Measurements from ENCODE around the gene TMC8. TPM values are rescaled to one million over a fixed set of nuclear protein-coding genes. Genes with fewer than 3 reads are reported as not detected.

Gene TMC8
- total and polyA plus RNA-seq, 4 donors: 1.3 to 14.5 (median 5.0) TPM

DNA sequence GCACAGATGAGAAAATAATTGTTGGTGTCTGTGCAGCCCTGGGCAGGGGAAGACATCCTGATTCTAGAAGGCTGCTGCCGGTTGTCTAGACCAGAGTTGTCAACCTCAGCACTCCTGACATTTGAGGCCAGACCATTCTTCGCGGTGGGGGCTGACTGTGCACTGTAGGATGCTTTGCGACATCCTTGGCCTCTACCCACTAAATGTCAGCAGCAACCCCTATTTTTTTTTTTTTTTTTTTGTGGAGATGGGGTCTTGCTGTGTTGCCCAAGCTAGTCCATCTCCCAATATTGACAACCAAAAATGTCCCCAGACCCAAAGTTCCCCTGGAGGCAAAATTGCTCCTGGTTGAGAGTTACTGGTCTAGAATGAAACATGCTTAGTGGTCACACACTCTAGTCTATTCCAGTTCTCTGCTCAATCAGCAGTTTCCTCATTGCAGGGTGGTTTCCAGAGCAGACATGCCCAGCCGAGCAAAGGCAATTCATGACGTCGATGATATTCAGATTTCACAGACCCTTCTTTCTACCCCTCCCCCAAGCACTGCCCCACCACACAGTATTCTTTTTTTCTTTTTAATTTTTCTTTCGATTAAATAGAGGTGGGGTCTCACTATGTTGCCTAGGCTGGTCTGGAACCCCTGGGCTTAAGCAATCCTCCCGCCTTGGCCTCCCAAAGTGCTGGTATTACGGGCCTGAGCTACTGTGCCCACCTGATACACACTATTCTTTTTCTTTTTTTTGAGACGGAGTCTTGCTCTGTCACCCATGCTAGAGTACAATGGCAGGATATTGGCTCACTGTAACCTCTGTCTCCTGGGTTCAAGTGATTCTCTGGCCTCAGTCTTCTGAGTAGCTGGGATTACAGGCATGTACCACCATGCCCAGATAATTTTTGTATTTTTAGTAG is 24.6 kb downstream of the TMC8 start:
- Histone ChIP-seq H3K27me3 (ENCODE audit: control insufficient read depth in 4 of 4, insufficient read depth in 4 of 4, low read length in 3 of 4) (no peaks in the 10 kb centered on the region), H3K27ac (ENCODE audit: low read depth in 1 of 2, low read length in 2 of 2) (no peak overlapping the region), H3K4me1 (ENCODE audit: control insufficient read depth in 4 of 4, insufficient read depth in 4 of 4, low read length in 3 of 4) (peaks cover 3 to 7% (median 6%) of the 10 kb centered on the region in 4 donors), H3K9me3 (ENCODE audit: control insufficient read depth in 4 of 4, low read length in 3 of 4) (no peaks in the 10 kb centered on the region), H3K9ac (ENCODE audit: low read depth in 1 of 2, low read length in 2 of 2) (no peak overlapping the region), H3K36me3 (ENCODE audit: control insufficient read depth in 4 of 4, insufficient read depth in 3 of 4, low read depth in 1 of 4, low read length in 3 of 4) (no peaks in the 10 kb centered on the region), H3K4me3 (ENCODE audit: low read depth in 1 of 3, low read length in 3 of 3) (no peak overlapping the region)
- DNase-seq (ENCODE audit: low spot score): no peak
- 78% methylated on average over 11 of the region's 11 CpGs for WGBS
- TF ChIP-seq JUND (IDR thresholded peaks at IDR 0.05): no peak
- TF ChIP-seq RAD21 (IDR thresholded peaks at IDR 0.05): no peak
- no peak for TF ChIP-seq TAF1 (conservative IDR thresholded peaks at IDR 0.05)
- TF ChIP-seq FOXA1 (IDR thresholded peaks at IDR 0.05): no peak
- TF ChIP-seq NR2F2 (IDR thresholded peaks at IDR 0.05): no peak
- TF ChIP-seq GABPA (IDR thresholded peaks at IDR 0.05 in 1 of 2, conservative IDR thresholded peaks at IDR 0.05 in 1 of 2): no peak
- TF ChIP-seq SP1 (IDR thresholded peaks at IDR 0.05): no peak
- TF ChIP-seq, protein P1, sequence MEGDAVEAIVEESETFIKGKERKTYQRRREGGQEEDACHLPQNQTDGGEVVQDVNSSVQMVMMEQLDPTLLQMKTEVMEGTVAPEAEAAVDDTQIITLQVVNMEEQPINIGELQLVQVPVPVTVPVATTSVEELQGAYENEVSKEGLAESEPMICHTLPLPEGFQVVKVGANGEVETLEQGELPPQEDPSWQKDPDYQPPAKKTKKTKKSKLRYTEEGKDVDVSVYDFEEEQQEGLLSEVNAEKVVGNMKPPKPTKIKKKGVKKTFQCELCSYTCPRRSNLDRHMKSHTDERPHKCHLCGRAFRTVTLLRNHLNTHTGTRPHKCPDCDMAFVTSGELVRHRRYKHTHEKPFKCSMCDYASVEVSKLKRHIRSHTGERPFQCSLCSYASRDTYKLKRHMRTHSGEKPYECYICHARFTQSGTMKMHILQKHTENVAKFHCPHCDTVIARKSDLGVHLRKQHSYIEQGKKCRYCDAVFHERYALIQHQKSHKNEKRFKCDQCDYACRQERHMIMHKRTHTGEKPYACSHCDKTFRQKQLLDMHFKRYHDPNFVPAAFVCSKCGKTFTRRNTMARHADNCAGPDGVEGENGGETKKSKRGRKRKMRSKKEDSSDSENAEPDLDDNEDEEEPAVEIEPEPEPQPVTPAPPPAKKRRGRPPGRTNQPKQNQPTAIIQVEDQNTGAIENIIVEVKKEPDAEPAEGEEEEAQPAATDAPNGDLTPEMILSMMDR (IDR thresholded peaks at IDR 0.05; ENCODE audit: low read depth, low read length, missing input control): no peak
- TF ChIP-seq, protein P2, sequence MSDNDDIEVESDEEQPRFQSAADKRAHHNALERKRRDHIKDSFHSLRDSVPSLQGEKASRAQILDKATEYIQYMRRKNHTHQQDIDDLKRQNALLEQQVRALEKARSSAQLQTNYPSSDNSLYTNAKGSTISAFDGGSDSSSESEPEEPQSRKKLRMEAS (IDR thresholded peaks at IDR 0.05): no peak
- TF ChIP-seq, protein P3, sequence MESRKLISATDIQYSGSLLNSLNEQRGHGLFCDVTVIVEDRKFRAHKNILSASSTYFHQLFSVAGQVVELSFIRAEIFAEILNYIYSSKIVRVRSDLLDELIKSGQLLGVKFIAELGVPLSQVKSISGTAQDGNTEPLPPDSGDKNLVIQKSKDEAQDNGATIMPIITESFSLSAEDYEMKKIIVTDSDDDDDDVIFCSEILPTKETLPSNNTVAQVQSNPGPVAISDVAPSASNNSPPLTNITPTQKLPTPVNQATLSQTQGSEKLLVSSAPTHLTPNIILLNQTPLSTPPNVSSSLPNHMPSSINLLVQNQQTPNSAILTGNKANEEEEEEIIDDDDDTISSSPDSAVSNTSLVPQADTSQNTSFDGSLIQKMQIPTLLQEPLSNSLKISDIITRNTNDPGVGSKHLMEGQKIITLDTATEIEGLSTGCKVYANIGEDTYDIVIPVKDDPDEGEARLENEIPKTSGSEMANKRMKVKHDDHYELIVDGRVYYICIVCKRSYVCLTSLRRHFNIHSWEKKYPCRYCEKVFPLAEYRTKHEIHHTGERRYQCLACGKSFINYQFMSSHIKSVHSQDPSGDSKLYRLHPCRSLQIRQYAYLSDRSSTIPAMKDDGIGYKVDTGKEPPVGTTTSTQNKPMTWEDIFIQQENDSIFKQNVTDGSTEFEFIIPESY (IDR thresholded peaks at IDR 0.05): no peak
- TF ChIP-seq FOXA2 (IDR thresholded peaks at IDR 0.05): no peak
- TF ChIP-seq, protein P4, sequence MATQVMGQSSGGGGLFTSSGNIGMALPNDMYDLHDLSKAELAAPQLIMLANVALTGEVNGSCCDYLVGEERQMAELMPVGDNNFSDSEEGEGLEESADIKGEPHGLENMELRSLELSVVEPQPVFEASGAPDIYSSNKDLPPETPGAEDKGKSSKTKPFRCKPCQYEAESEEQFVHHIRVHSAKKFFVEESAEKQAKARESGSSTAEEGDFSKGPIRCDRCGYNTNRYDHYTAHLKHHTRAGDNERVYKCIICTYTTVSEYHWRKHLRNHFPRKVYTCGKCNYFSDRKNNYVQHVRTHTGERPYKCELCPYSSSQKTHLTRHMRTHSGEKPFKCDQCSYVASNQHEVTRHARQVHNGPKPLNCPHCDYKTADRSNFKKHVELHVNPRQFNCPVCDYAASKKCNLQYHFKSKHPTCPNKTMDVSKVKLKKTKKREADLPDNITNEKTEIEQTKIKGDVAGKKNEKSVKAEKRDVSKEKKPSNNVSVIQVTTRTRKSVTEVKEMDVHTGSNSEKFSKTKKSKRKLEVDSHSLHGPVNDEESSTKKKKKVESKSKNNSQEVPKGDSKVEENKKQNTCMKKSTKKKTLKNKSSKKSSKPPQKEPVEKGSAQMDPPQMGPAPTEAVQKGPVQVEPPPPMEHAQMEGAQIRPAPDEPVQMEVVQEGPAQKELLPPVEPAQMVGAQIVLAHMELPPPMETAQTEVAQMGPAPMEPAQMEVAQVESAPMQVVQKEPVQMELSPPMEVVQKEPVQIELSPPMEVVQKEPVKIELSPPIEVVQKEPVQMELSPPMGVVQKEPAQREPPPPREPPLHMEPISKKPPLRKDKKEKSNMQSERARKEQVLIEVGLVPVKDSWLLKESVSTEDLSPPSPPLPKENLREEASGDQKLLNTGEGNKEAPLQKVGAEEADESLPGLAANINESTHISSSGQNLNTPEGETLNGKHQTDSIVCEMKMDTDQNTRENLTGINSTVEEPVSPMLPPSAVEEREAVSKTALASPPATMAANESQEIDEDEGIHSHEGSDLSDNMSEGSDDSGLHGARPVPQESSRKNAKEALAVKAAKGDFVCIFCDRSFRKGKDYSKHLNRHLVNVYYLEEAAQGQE (IDR thresholded peaks at IDR 0.05): no peak
- TF ChIP-seq YY1 (IDR thresholded peaks at IDR 0.05): no peak

DNA sequence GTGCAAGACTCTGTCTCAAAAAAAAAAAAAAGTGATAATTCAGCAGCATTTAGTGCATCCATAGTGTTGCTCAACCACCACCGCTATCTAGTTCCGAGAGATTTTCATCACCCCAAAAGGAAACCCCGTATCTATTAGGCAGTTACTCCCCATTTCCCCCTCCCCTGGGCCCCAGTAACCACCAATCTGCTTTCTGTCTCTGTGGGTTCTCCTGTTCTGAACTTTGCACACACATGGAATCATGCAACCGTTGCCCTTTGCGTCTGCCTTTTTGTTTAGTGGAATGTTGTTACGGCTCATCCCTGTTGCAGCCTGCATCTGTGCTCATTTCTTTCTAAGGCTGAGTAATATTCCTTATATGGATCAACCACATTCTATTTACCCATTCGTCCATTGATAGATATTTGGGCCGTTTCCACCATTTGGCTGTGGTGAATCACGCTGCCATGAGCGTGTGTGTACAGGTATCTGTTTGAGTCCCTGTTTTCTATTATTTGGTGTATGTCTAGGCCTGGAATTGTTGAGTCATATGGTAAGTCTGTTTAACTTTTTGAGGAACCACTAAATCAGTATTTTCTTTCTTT is 29.1 kb downstream of the TMC8 start:
- Histone ChIP-seq H3K36me3 (ENCODE audit: control insufficient read depth in 4 of 4, insufficient read depth in 3 of 4, low read depth in 1 of 4, low read length in 3 of 4) (no peaks in the 10 kb centered on the region), H3K27ac (ENCODE audit: low read depth in 1 of 2, low read length in 2 of 2) (no peak overlapping the region), H3K4me1 (ENCODE audit: control insufficient read depth in 4 of 4, insufficient read depth in 4 of 4, low read length in 3 of 4) (no peaks in the 10 kb centered on the region), H3K4me3 (ENCODE audit: low read depth in 1 of 3, low read length in 3 of 3) (no peak overlapping the region), H3K27me3 (ENCODE audit: control insufficient read depth in 4 of 4, insufficient read depth in 4 of 4, low read length in 3 of 4) (no peaks in the 10 kb centered on the region), H3K9me3 (ENCODE audit: control insufficient read depth in 4 of 4, low read length in 3 of 4) (no peaks in the 10 kb centered on the region), H3K9ac (ENCODE audit: low read depth in 1 of 2, low read length in 2 of 2) (no peak overlapping the region)
- TF ChIP-seq SP1 (IDR thresholded peaks at IDR 0.05) (peak; percentile 51), HNF4A (conservative IDR thresholded peaks at IDR 0.05) (peak in 1 of 2 donors; percentile 37)
- TF ChIP-seq, protein P4 (IDR thresholded peaks at IDR 0.05): no peak
- 61% methylated on average over 10 of the region's 10 CpGs for WGBS
- DNase-seq (ENCODE audit: low spot score): no peak

All from liver (tissue), 9 donors.